Left lobe of liver (tissue), 2 donors: Measurements from ENCODE around the gene HMCN2. TPM values are rescaled to one million over a fixed set of nuclear protein-coding genes. Genes with fewer than 3 reads are reported as not detected.

Experiments
- ATAC-seq: fragments of 200-7000 bp; cut with Tn5 transposase; one replicate; pipeline ENCODE4 v1.9.1; 2020; ENCODE audit warnings: mild to moderate bottlenecking, moderate library complexity
- DNase-seq: peaks from one replicate; pipeline ENCODE4 v3.0.0-alpha.2; 2020; ENCODE audit warnings: low spot score
- total RNA-seq: library from RNA; stranded (reverse); gene quantifications from one replicate; pipeline ENCODE4 v1.2.1, GENCODE V29; 2021
- donor health status: DM: no; HTN: no; CAD: no; lungs with moderate emphysema.
- donor health status: DM: no; HTN: yes; CAD: no.

The HMCN2 gene
- total RNA-seq, 1 donor from 2014 or later = 3.0 TPM

- no peak for ATAC-seq
- no peak for DNase-seq
These were observed 76.5 kb downstream of the HMCN2 start for GRCh38 chr9:130341839-130342713.

GRCh38 chr9:130342714-130343085, 77.1 kb downstream of the HMCN2 start:
- ATAC-seq (no peak), DNase-seq (no peak)

- DNase-seq (no peak), ATAC-seq (peak; percentile 69)
These were observed 77.9 kb downstream of the HMCN2 start for GRCh38 chr9:130343445-130343918.

- ATAC-seq = no peak
- DNase-seq = no peak
These were observed 78.8 kb downstream of the HMCN2 start for GRCh38 chr9:130344366-130344765.

GRCh38 chr9:130345009-130345896, 79.7 kb downstream of the HMCN2 start:
- ATAC-seq = no peak
- no peak for DNase-seq

GRCh38 chr9:130345897-130346385, 80.4 kb downstream of the HMCN2 start:
- ATAC-seq (no peak), DNase-seq (no peak)

GRCh38 chr9:130346431-130346830, 80.9 kb downstream of the HMCN2 start:
- DNase-seq = no peak

GRCh38 chr9:130347036-130347435, 81.5 kb downstream of the HMCN2 start:
- DNase-seq (no peak), ATAC-seq (no peak)

More at GRCh38 chr9:130346431-130346830, 80.9 kb downstream of the HMCN2 start:
- ATAC-seq = no peak

- no peak for ATAC-seq
These were observed 82.4 kb downstream of the HMCN2 start for GRCh38 chr9:130347931-130348330.

GRCh38 chr9:130348341-130348740, 82.8 kb downstream of the HMCN2 start:
- no peak for ATAC-seq
- no peak for DNase-seq

More at GRCh38 chr9:130347931-130348330, 82.4 kb downstream of the HMCN2 start:
- no peak for DNase-seq

- ATAC-seq (no peak), DNase-seq (no peak)
These were observed 83.3 kb downstream of the HMCN2 start for GRCh38 chr9:130348881-130349280.

GRCh38 chr9:130349398-130349797, 83.8 kb downstream of the HMCN2 start:
- DNase-seq (no peak), ATAC-seq (no peak)

GRCh38 chr9:130351343-130351742, 85.8 kb downstream of the HMCN2 start:
- DNase-seq (no peak), ATAC-seq (no peak)

- ATAC-seq (no peak), DNase-seq (no peak)
These were observed 86.5 kb downstream of the HMCN2 start for GRCh38 chr9:130352081-130352480.

GRCh38 chr9:130352586-130353285, 87.2 kb downstream of the HMCN2 start:
- ATAC-seq = no peak
- no peak for DNase-seq

- DNase-seq (no peak), ATAC-seq (no peak)
These were observed 88.8 kb downstream of the HMCN2 start for GRCh38 chr9:130354378-130354777.

GRCh38 chr9:130354806-130355205, 89.2 kb downstream of the HMCN2 start:
- DNase-seq (no peak), ATAC-seq (no peak)

- ATAC-seq (no peak), DNase-seq (no peak)
These were observed 90.5 kb downstream of the HMCN2 start for GRCh38 chr9:130356033-130356432.

- ATAC-seq (no peak), DNase-seq (no peak)
These were observed 91.5 kb downstream of the HMCN2 start for GRCh38 chr9:130356877-130357584.

GRCh38 chr9:130358928-130359327, 93.4 kb downstream of the HMCN2 start:
- no peak for ATAC-seq
- no peak for DNase-seq
